ENCODE results near the gene NEUROG1. TPM values are rescaled to one million over a fixed set of nuclear protein-coding genes. Genes with fewer than 3 reads are reported as not detected.

The NEUROG1 gene
- total and polyA plus RNA-seq, 10 of the 15 experiments (the other 5 are each of a cell fraction or from before 2014, with no cell fraction given): not detected

DNA sequence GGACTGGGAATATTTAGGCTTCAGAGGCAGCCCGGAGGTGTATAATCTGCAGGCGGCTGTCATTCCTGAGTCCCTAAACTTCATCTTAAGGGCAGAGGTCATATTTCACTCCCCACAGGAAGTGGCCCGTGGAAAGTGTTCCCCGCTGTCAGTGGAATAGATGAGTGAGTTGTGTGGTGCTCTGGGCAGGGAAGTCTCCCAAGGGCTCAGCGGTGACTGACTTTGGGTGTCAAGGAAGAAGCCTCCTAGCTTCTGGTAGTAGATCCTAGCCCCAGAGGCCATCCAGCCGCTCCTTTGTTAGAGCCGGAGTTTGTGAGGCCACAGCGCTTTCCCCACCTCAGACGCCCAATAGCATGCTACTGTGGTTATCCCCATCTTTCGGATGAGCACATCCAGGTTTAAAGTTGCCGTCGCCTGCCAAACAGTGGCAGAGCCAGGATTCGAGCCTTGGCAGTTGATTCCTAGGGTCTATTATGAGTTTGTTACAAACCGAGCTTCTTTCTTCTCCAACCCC lies 44.7 kb downstream of the NEUROG1 start (continued):
- TF ChIP-seq, protein P1, sequence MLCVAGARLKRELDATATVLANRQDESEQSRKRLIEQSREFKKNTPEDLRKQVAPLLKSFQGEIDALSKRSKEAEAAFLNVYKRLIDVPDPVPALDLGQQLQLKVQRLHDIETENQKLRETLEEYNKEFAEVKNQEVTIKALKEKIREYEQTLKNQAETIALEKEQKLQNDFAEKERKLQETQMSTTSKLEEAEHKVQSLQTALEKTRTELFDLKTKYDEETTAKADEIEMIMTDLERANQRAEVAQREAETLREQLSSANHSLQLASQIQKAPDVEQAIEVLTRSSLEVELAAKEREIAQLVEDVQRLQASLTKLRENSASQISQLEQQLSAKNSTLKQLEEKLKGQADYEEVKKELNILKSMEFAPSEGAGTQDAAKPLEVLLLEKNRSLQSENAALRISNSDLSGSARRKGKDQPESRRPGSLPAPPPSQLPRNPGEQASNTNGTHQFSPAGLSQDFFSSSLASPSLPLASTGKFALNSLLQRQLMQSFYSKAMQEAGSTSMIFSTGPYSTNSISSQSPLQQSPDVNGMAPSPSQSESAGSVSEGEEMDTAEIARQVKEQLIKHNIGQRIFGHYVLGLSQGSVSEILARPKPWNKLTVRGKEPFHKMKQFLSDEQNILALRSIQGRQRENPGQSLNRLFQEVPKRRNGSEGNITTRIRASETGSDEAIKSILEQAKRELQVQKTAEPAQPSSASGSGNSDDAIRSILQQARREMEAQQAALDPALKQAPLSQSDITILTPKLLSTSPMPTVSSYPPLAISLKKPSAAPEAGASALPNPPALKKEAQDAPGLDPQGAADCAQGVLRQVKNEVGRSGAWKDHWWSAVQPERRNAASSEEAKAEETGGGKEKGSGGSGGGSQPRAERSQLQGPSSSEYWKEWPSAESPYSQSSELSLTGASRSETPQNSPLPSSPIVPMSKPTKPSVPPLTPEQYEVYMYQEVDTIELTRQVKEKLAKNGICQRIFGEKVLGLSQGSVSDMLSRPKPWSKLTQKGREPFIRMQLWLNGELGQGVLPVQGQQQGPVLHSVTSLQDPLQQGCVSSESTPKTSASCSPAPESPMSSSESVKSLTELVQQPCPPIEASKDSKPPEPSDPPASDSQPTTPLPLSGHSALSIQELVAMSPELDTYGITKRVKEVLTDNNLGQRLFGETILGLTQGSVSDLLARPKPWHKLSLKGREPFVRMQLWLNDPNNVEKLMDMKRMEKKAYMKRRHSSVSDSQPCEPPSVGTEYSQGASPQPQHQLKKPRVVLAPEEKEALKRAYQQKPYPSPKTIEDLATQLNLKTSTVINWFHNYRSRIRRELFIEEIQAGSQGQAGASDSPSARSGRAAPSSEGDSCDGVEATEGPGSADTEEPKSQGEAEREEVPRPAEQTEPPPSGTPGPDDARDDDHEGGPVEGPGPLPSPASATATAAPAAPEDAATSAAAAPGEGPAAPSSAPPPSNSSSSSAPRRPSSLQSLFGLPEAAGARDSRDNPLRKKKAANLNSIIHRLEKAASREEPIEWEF (IDR thresholded peaks at IDR 0.05; ENCODE audit: insufficient replicate concordance, low read depth, low read length): no peak
- TF ChIP-seq, protein P2, sequence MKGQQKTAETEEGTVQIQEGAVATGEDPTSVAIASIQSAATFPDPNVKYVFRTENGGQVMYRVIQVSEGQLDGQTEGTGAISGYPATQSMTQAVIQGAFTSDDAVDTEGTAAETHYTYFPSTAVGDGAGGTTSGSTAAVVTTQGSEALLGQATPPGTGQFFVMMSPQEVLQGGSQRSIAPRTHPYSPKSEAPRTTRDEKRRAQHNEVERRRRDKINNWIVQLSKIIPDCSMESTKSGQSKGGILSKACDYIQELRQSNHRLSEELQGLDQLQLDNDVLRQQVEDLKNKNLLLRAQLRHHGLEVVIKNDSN (IDR thresholded peaks at IDR 0.05; ENCODE audit: borderline replicate concordance, extremely low read length, insufficient read depth, low read depth, low read length): no peak
- TF ChIP-seq JUND (IDR thresholded peaks at IDR 0.05; ENCODE audit: low read depth, low read length): no peak
- TF ChIP-seq TCF3 (IDR thresholded peaks at IDR 0.05; ENCODE audit: borderline replicate concordance, insufficient read depth, low read depth, low read length): no peak
- no peak for TF ChIP-seq NFYB (IDR thresholded peaks at IDR 0.05; ENCODE audit: insufficient read depth, low read depth, low read length)
- no peak for TF ChIP-seq SUPT20H (IDR thresholded peaks at IDR 0.05; ENCODE audit: borderline replicate concordance, control insufficient read depth, low read depth, low read length)
- no peak for TF ChIP-seq ASH2L (IDR thresholded peaks at IDR 0.05; ENCODE audit: borderline replicate concordance, low read depth)
- no peak for TF ChIP-seq SRF (IDR thresholded peaks at IDR 0.05; ENCODE audit: low read depth in 2 of 2, low read length in 2 of 2)

All from GM12878 (cell line).